B cell (primary cell): ENCODE data around the gene NLGN1.

Experiments
- CTCF ChIP-seq: fragments of 200-600 bp; IDR thresholded peaks from one replicate; pipeline ENCODE4 v1.8.0; 2022; ENCODE audit warnings: antibody characterized with exemption, mild to moderate bottlenecking
- EZH2 ChIP-seq: IDR thresholded peaks from 2 replicates; pipeline ENCODE4 v1.6.1; 2012; ENCODE audit warnings: borderline replicate concordance, low read depth, mild to moderate bottlenecking, moderate library complexity, low read length; ENCODE audit not compliant: insufficient read depth, poor library complexity, severe bottlenecking

- no peak for TF ChIP-seq CTCF
- TF ChIP-seq EZH2: no peak
These were observed 538.8 kb downstream of the NLGN1 start for GRCh38 chr3:173936316-173936715.
